Stomach smooth muscle (tissue), 2 donors: ENCODE results near the gene FOXL2.
A peak's percentile ranks its signal among the peaks of the same experiment; 100 is the strongest.

Experiments
- H3K27ac ChIP-seq: one replicate; pipeline ENCODE4 v1.7.0; 2013; ENCODE audit warnings: mild to moderate bottlenecking, low read length, inconsistent platforms
- H3K27me3 ChIP-seq, 2 donors: one replicate each; pipeline ENCODE4 v1.7.0; 2013; ENCODE audit warnings: low read length in 2 of 2; ENCODE audit not compliant: insufficient read depth in 2 of 2, control insufficient read depth in 1 of 2
- H3K36me3 ChIP-seq, 2 donors: one replicate each; pipeline ENCODE4 v1.7.0; 2013; ENCODE audit warnings: low read length in 2 of 2; ENCODE audit not compliant: control insufficient read depth in 2 of 2, insufficient read depth in 2 of 2
- H3K4me1 ChIP-seq: one replicate; pipeline ENCODE4 v1.7.0; 2013; ENCODE audit warnings: low read length; ENCODE audit not compliant: control insufficient read depth, insufficient read depth
- H3K4me3 ChIP-seq, 2 donors: one replicate each; pipeline ENCODE4 v1.7.0; 2013; ENCODE audit warnings: low read length in 2 of 2
- H3K9ac ChIP-seq, 2 donors: one replicate each; pipeline ENCODE4 v1.7.0; 2013; ENCODE audit warnings: low read length in 2 of 2, mild to moderate bottlenecking in 1 of 2
- H3K9me3 ChIP-seq, 2 donors: one replicate each; pipeline ENCODE4 v1.7.0; 2013; ENCODE audit warnings: low read length in 2 of 2; ENCODE audit not compliant: control insufficient read depth in 2 of 2
- donor health status: healthy.
- donor health status: Pancreatic carcinoma.

The FOXL2 gene

GRCh38 chr3:138946663-138947494 lies at the start of gene FOXL2, which contains the start of gene FOXL2NB:
FOXL2 (minus strand) TSS chr3:138947137; CDS start chr3:138946722, 415 bp downstream.
FOXL2NB (plus strand) TSS chr3:138947217; CDS start chr3:138947365, 148 bp downstream.
- Histone ChIP-seq H3K9ac (no peak within 1 kb of the TSS), H3K4me3 (peak within 1 kb of the TSS; percentile 54 to 66), H3K27me3 (peaks cover 82 to 98% of the 10 kb centered on the region in 2 donors), H3K9me3 (no peaks in the 10 kb centered on the region), H3K27ac (no peak within 1 kb of the TSS), H3K4me1 (peaks cover 37% of the 10 kb centered on the region), H3K36me3 (no peaks in the 10 kb centered on the region)

GRCh38 chr3:138995706-138996105 lies 48.8 kb upstream of the FOXL2 start:
- Histone ChIP-seq H3K4me3 (no peak overlapping the region), H3K36me3 (no peaks in the 10 kb centered on the region), H3K27me3 (no peaks in the 10 kb centered on the region), H3K9ac (no peak overlapping the region), H3K27ac (no peak overlapping the region), H3K9me3 (no peaks in the 10 kb centered on the region), H3K4me1 (no peaks in the 10 kb centered on the region)

- Histone ChIP-seq H3K4me1 (no peaks in the 10 kb centered on the region), H3K27ac (no peak overlapping the region), H3K9me3 (no peaks in the 10 kb centered on the region), H3K4me3 (no peak overlapping the region), H3K36me3 (no peaks in the 10 kb centered on the region), H3K27me3 (no peaks in the 10 kb centered on the region), H3K9ac (no peak overlapping the region)
Measured at GRCh38 chr3:138987181-138987580, 40.2 kb upstream of the FOXL2 start.

GRCh38 chr3:138985932-138986331 lies 39.0 kb upstream of the FOXL2 start:
- Histone ChIP-seq H3K9ac (no peak overlapping the region), H3K36me3 (no peaks in the 10 kb centered on the region), H3K4me3 (no peak overlapping the region), H3K9me3 (no peaks in the 10 kb centered on the region), H3K4me1 (no peaks in the 10 kb centered on the region), H3K27ac (no peak overlapping the region), H3K27me3 (no peaks in the 10 kb centered on the region)

- Histone ChIP-seq H3K9ac (no peak overlapping the region), H3K27ac (no peak overlapping the region), H3K36me3 (no peaks in the 10 kb centered on the region), H3K4me1 (peaks cover 3% of the 10 kb centered on the region), H3K27me3 (no peaks in the 10 kb centered on the region), H3K4me3 (no peak overlapping the region), H3K9me3 (no peaks in the 10 kb centered on the region)
Measured at GRCh38 chr3:138984816-138985215, 37.9 kb upstream of the FOXL2 start.

GRCh38 chr3:138976047-138976446 lies 29.1 kb upstream of the FOXL2 start:
- Histone ChIP-seq H3K36me3 (no peaks in the 10 kb centered on the region), H3K27ac (no peak overlapping the region), H3K9me3 (no peaks in the 10 kb centered on the region), H3K27me3 (peaks cover 0 to 2% of the 10 kb centered on the region in 2 donors), H3K9ac (no peak overlapping the region), H3K4me3 (no peak overlapping the region), H3K4me1 (peaks cover 3% of the 10 kb centered on the region)

- H3K9ac ChIP-seq, result no peak overlapping the region
- no peaks in the 10 kb centered on the region for H3K36me3 ChIP-seq
- peaks cover 0 to 4% of the 10 kb centered on the region in 2 donors for H3K27me3 ChIP-seq
- H3K9me3 ChIP-seq, result no peaks in the 10 kb centered on the region
- no peak overlapping the region for H3K27ac ChIP-seq
- H3K4me1 ChIP-seq, result peaks cover 3% of the 10 kb centered on the region
- H3K4me3 ChIP-seq, result no peak overlapping the region
Measured at GRCh38 chr3:138975351-138975750, 28.4 kb upstream of the FOXL2 start.

GRCh38 chr3:138974462-138974861 lies 27.5 kb upstream of the FOXL2 start:
- peaks cover 0 to 4% of the 10 kb centered on the region in 2 donors for H3K27me3 ChIP-seq
- no peaks in the 10 kb centered on the region for H3K4me1 ChIP-seq
- H3K36me3 ChIP-seq, result no peaks in the 10 kb centered on the region
- H3K9me3 ChIP-seq, result no peaks in the 10 kb centered on the region
- H3K9ac ChIP-seq, result no peak overlapping the region
- no peak overlapping the region for H3K4me3 ChIP-seq
- no peak overlapping the region for H3K27ac ChIP-seq

GRCh38 chr3:138972941-138973340 lies 26.0 kb upstream of the FOXL2 start:
- Histone ChIP-seq H3K27ac (no peak overlapping the region), H3K9ac (no peak overlapping the region), H3K4me1 (no peaks in the 10 kb centered on the region), H3K36me3 (no peaks in the 10 kb centered on the region), H3K27me3 (peaks cover 0 to 4% of the 10 kb centered on the region in 2 donors), H3K9me3 (no peaks in the 10 kb centered on the region), H3K4me3 (no peak overlapping the region)

- H3K9ac ChIP-seq, result no peak overlapping the region
- H3K27ac ChIP-seq, result no peak overlapping the region
- H3K4me1 ChIP-seq, result no peaks in the 10 kb centered on the region
- no peaks in the 10 kb centered on the region for H3K9me3 ChIP-seq
- no peak overlapping the region for H3K4me3 ChIP-seq
- H3K27me3 ChIP-seq, result peaks cover 0 to 4% of the 10 kb centered on the region in 2 donors
- no peaks in the 10 kb centered on the region for H3K36me3 ChIP-seq
Measured at GRCh38 chr3:138971766-138972320, 24.9 kb upstream of the FOXL2 start.

GRCh38 chr3:138964923-138965322 lies 18.0 kb upstream of the FOXL2 start:
- peaks cover 3% of the 10 kb centered on the region for H3K4me1 ChIP-seq
- H3K4me3 ChIP-seq, result no peak overlapping the region
- H3K9me3 ChIP-seq, result peaks cover 2 to 8% of the 10 kb centered on the region in 2 donors
- peaks cover 16 to 26% of the 10 kb centered on the region in 2 donors for H3K27me3 ChIP-seq
- H3K9ac ChIP-seq, result no peak overlapping the region
- H3K36me3 ChIP-seq, result no peaks in the 10 kb centered on the region
- no peak overlapping the region for H3K27ac ChIP-seq
